MM.1S (cell line): ENCODE results near the gene IL22RA1.

Experiments used
- CTCF ChIP-seq: fragments of 300-600 bp; sonication (generic); IDR thresholded peaks from 2 replicates; pipeline ENCODE4 v1.5.1; 2016; ENCODE audit warnings: antibody characterized with exemption, low read length, mixed read lengths
- EZH2 ChIP-seq: fragments of 300-600 bp; sonication (generic); optimal IDR thresholded peaks from 2 replicates; pipeline ENCODE3; 2017; ENCODE audit warnings: low read depth, mild to moderate bottlenecking, antibody characterized with exemption, low read length, mixed read lengths

DNA sequence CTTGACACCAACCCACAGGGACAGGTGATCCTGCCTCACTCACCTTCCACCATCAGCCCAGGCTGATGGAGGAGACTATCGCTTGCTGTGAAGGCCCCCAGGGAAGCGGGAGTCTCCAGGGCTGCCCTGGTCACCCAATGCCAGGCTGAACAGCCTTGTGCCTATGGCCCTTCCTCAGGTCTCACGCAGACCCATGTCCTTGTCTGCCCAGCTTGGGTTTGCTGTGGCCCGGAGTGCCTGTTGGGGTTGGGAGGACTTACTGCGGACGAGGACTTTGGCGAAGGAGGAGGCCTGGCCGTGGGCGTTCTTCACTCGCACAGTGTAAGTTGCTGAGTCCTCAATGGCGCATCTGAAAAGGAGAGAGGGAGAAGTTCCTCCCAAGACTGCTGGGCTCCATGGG lies 45.3 kb downstream of the IL22RA1 start:
- TF ChIP-seq EZH2 (no peak), CTCF (no peak)
